A673 (cell line): ENCODE data around the gene TBC1D5. TPM values are rescaled to one million over a fixed set of nuclear protein-coding genes. Genes with fewer than 3 reads are reported as not detected.
"Not testable (repeated sequence)": the region's sequence is repeated elsewhere in the genome, so short reads cannot be mapped to it uniquely, and the experiment has no call there.

Experiments used
- BruUV-seq: library from RNA; stranded (reverse); fragments of 400-500 nt; replicated peaks from 2 replicates; lab custom pipeline; 2021; lab: Mats Ljungman, UMichigan
- CTCF ChIA-PET: fragments of 300-600 bp; sonication (Branson Sonifier 250); formaldehyde crosslinking; loops from one replicate; lab custom pipeline; 2022; ENCODE audit warnings: antibody characterized with exemption; lab: Charles Lee
- POLR2A ChIA-PET: fragments of 300-600 bp; sonication (Branson Sonifier 250); formaldehyde crosslinking; loops from one replicate; lab custom pipeline; 2022; ENCODE audit warnings: antibody characterized with exemption; ENCODE audit not compliant: low non-redundant PET; lab: Charles Lee
- DNase-seq: peaks from one replicate; pipeline ENCODE4 v3.0.0-alpha.2; 2015; ENCODE audit warnings: low spot score
- H3K27ac ChIP-seq: fragments of 200-600 bp; sonication (generic); 2 replicates; pipeline ENCODE4 v1.5.1; 2016; ENCODE audit warnings: mixed run types, low read depth, mild to moderate bottlenecking, mixed read lengths, antibody characterized with exemption, low read length; ENCODE audit not compliant: poor library complexity, severe bottlenecking
- H3K27me3 ChIP-seq: fragments of 200-600 bp; sonication (generic); replicated peaks from 2 replicates; pipeline ENCODE4 v1.6.1; 2017; ENCODE audit warnings: mixed run types, low read depth, mild to moderate bottlenecking, mixed read lengths, antibody characterized with exemption, low read length; ENCODE audit not compliant: insufficient read depth, poor library complexity
- H3K36me3 ChIP-seq: fragments of 200-600 bp; sonication (generic); 2 replicates; pipeline ENCODE4 v1.6.1; 2016; ENCODE audit warnings: mixed run types, mild to moderate bottlenecking, mixed read lengths, antibody characterized with exemption, low read length; ENCODE audit not compliant: insufficient read depth, poor library complexity, severe bottlenecking
- H3K4me1 ChIP-seq: fragments of 200-600 bp; sonication (generic); 2 replicates; pipeline ENCODE4 v1.6.1; 2017; ENCODE audit warnings: mixed run types, mild to moderate bottlenecking, mixed read lengths, antibody characterized with exemption, low read length; ENCODE audit not compliant: insufficient read depth, poor library complexity, severe bottlenecking
- H3K4me3 ChIP-seq: fragments of 200-600 bp; sonication (generic); 2 replicates; pipeline ENCODE4 v1.5.1; 2016; ENCODE audit warnings: low read depth, mixed run types, mild to moderate bottlenecking, mixed read lengths, low read length; ENCODE audit not compliant: poor library complexity, severe bottlenecking
- H3K9me3 ChIP-seq: fragments of 200-600 bp; sonication (generic); 2 replicates; pipeline ENCODE4 v1.6.1; 2016; ENCODE audit warnings: mixed run types, low read depth, mild to moderate bottlenecking, mixed read lengths, antibody characterized with exemption, low read length; ENCODE audit not compliant: poor library complexity, severe bottlenecking
- CTCF ChIP-seq: fragments of 300-800, 200-600 bp; sonication (generic); conservative IDR thresholded peaks from 2 replicates; pipeline ENCODE4 v1.5.1; 2017; ENCODE audit warnings: low read depth, mild to moderate bottlenecking, antibody characterized with exemption, low read length, moderate library complexity, mixed read lengths
- EZH2 ChIP-seq: fragments of 200-600 bp; sonication (generic); IDR thresholded peaks from 2 replicates; pipeline ENCODE4 v1.6.1; 2017; ENCODE audit warnings: borderline replicate concordance, low read depth, mild to moderate bottlenecking, mixed read lengths, antibody characterized with exemption, low read length; ENCODE audit not compliant: poor library complexity, severe bottlenecking
- intact Hi-C: fragments of 100-400 bp; cut with micrococcal nuclease; formaldehyde crosslinking; loops from one replicate; pipeline ENCODE4 v1.10.0; 2022; ENCODE audit not compliant: unreplicated experiment
- total RNA-seq: library from RNA; stranded (reverse); gene quantifications from 2 replicates; pipeline ENCODE4 v1.2.3, GENCODE V29; 2021

Gene TBC1D5
- total RNA-seq, 1 experiment from 2014 or later = 40.7 TPM

DNA sequence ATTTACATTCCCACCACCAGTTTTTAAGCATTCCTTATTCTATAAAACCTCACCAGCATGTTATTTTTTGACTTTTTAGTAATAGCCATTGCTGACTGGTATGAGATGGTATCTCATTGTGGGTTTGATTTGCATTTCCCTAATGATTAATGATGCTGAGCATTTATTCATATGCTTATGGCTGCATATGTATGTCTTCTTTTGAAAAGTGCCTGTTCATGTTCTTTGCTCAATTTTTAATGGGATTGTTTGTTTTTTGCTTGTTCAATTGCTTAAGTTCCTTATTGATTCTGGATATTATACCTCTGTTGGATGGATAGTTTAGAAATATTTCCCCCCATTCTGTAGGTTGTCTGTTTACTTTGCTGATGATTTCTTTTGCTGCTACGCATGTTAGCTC is 16.1 kb downstream of the TBC1D5 start:
- peaks cover 6% of the 10 kb centered on the region for H3K36me3 ChIP-seq
- H3K27ac ChIP-seq = no peak overlapping the region
- peaks cover 11% of the 10 kb centered on the region for H3K9me3 ChIP-seq
- H3K4me3 ChIP-seq = no peak overlapping the region
- ChIA-PET POLR2A (no interaction called here), CTCF (no interaction called here)
- no peak for TF ChIP-seq CTCF
- no peak for TF ChIP-seq EZH2
- no peaks in the 10 kb centered on the region for H3K27me3 ChIP-seq
- no TSS peak for BruUV-seq
- intact Hi-C loops = no loop called here
- no peak for DNase-seq
- no peaks in the 10 kb centered on the region for H3K4me1 ChIP-seq

GRCh38 chr3:17725844-17726243 is 16.6 kb downstream of the TBC1D5 start:
- DNase-seq, CTCF ChIA-PET, intact Hi-C loops, H3K27me3 ChIP-seq, BruUV-seq, H3K4me3 ChIP-seq, H3K27ac ChIP-seq, H3K36me3 ChIP-seq, H3K4me1 ChIP-seq: not testable (repeated sequence)
- POLR2A ChIA-PET = interaction anchor here (0.7 kb wide), 1 partner anchor 227 kb away, joined by 7 read pairs; no protein-coding TSS in a partner anchor
- peaks cover 11% of the 10 kb centered on the region for H3K9me3 ChIP-seq

DNA sequence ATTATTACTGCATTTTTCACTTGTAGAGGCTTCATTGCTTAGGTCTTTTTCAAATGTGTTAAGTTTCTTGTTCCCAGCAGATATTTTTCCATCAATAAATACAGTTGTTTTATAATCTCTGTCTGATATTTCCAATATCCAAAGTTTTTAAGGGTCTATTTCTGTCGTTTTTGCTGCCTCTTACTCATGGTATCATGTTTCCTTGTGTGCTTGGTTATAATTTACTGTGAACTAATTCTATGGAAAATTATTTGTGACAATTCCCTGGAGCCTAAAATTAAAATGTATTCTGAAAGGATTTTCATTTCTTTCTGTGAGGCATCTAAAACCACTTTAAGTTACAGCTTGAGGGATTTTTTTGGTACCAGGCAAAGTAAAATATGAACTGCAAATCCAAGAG is 17.5 kb downstream of the TBC1D5 start:
- H3K27ac ChIP-seq = no peak overlapping the region
- H3K9me3 ChIP-seq = peaks cover 4% of the 10 kb centered on the region
- CTCF ChIA-PET = no interaction called here
- H3K36me3 ChIP-seq = peaks cover 6% of the 10 kb centered on the region
- no peak for DNase-seq
- intact Hi-C loops = no loop called here
- no peaks in the 10 kb centered on the region for H3K4me1 ChIP-seq
- BruUV-seq = no TSS peak
- no peaks in the 10 kb centered on the region for H3K27me3 ChIP-seq
- no peak overlapping the region for H3K4me3 ChIP-seq
- TF ChIP-seq EZH2 = no peak
- TF ChIP-seq CTCF = no peak
- POLR2A ChIA-PET = interaction anchor here (0.7 kb wide), 1 partner anchor 227 kb away, joined by 7 read pairs; no protein-coding TSS in a partner anchor

GRCh38 chr3:17724122-17724521 is 18.3 kb downstream of the TBC1D5 start:
- no TSS peak for BruUV-seq
- DNase-seq = no peak
- Histone ChIP-seq H3K4me3 (no peak overlapping the region), H3K27me3 (no peaks in the 10 kb centered on the region), H3K4me1 (no peaks in the 10 kb centered on the region), H3K9me3 (peaks cover 4% of the 10 kb centered on the region), H3K27ac (no peak overlapping the region), H3K36me3 (peaks cover 6% of the 10 kb centered on the region)
- ChIA-PET POLR2A (no interaction called here), CTCF (no interaction called here)
- TF ChIP-seq EZH2 = no peak
- TF ChIP-seq CTCF = no peak
- intact Hi-C loops = no loop called here
